Activated naive CD4-positive, alpha-beta T cell treated with anti-CD3 and anti-CD28 coated beads, Interleukin-2, amount 50 U/mL, for 72 hours (primary cell): ENCODE results near the gene SS18L1. TPM values are rescaled to one million over a fixed set of nuclear protein-coding genes. Genes with fewer than 3 reads are reported as not detected.

Source experiments
- ATAC-seq, 2 donors: fragments of 150-1000 bp; cut with Tn5 transposase; 2 replicates each; pipeline ENCODE4 v1.10.0; 2021; ENCODE audit warnings: mild to moderate bottlenecking in 2 of 2, moderate library complexity in 2 of 2
- DNase-seq, 2 donors: peaks; one replicate each; pipeline ENCODE4 v3.0.0; 2021 to 2022; ENCODE audit warnings: low spot score in 2 of 2
- H3K27ac Mint-ChIP-seq, 2 donors: one replicate each; pipeline ENCODE4 v1.8.0; 2022; ENCODE audit warnings: mild to moderate bottlenecking in 2 of 2, mixed read lengths in 2 of 2
- H3K36me3 Mint-ChIP-seq, 2 donors: one replicate each; pipeline ENCODE4 v1.8.0; 2022; ENCODE audit warnings: mixed read lengths in 2 of 2
- H3K9me3 Mint-ChIP-seq, 2 donors: one replicate each; pipeline ENCODE4 v1.8.0; 2022; ENCODE audit warnings: mixed read lengths in 2 of 2
- total RNA-seq, 2 donors: library from RNA; stranded (reverse); gene quantifications; one replicate each; pipeline ENCODE4 v1.2.3, GENCODE V29; 2022

Gene SS18L1
- total RNA-seq, 2 donors from 2014 or later: 21.7 to 52.4 TPM

GRCh38 chr20:62170536-62170935 lies 27.0 kb downstream of the SS18L1 start:
- no peaks in the 10 kb centered on the region for H3K9me3 Mint-ChIP-seq
- ATAC-seq (no peak), DNase-seq (no peak)
- H3K27ac Mint-ChIP-seq: no peak overlapping the region
- no peaks in the 10 kb centered on the region for H3K36me3 Mint-ChIP-seq

GRCh38 chr20:62171245-62171644 lies 27.7 kb downstream of the SS18L1 start:
- Mint-ChIP-seq H3K36me3 (no peaks in the 10 kb centered on the region), H3K9me3 (no peaks in the 10 kb centered on the region), H3K27ac (no peak overlapping the region)
- no peak for ATAC-seq
- no peak for DNase-seq

- no peaks in the 10 kb centered on the region for H3K9me3 Mint-ChIP-seq
- DNase-seq (no peak), ATAC-seq (no peak)
- H3K27ac Mint-ChIP-seq: no peak overlapping the region
- H3K36me3 Mint-ChIP-seq: no peaks in the 10 kb centered on the region
Observed at GRCh38 chr20:62172666-62173065, 29.1 kb downstream of the SS18L1 start.

GRCh38 chr20:62174021-62174804 lies 30.6 kb downstream of the SS18L1 start:
- no peak for ATAC-seq
- no peaks in the 10 kb centered on the region for H3K9me3 Mint-ChIP-seq

GRCh38 chr20:62174870-62175624 lies 31.5 kb downstream of the SS18L1 start:
- no peak for ATAC-seq
- H3K27ac Mint-ChIP-seq: peak overlapping the region; percentile 9 to 26
- no peaks in the 10 kb centered on the region for H3K36me3 Mint-ChIP-seq
- H3K9me3 Mint-ChIP-seq: no peaks in the 10 kb centered on the region
- DNase-seq: no peak

More at GRCh38 chr20:62174021-62174804, 30.6 kb downstream of the SS18L1 start:
- Mint-ChIP-seq H3K27ac (no peak overlapping the region), H3K36me3 (no peaks in the 10 kb centered on the region)
- DNase-seq: no peak

GRCh38 chr20:62175711-62176110 lies 32.1 kb downstream of the SS18L1 start:
- DNase-seq (no peak), ATAC-seq (no peak)
- Mint-ChIP-seq H3K36me3 (no peaks in the 10 kb centered on the region), H3K27ac (peak overlapping the region in 1 of 2 donors; percentile 9), H3K9me3 (no peaks in the 10 kb centered on the region)

- Mint-ChIP-seq H3K9me3 (no peaks in the 10 kb centered on the region), H3K27ac (peak overlapping the region in 1 of 2 donors; percentile 46), H3K36me3 (peaks cover 0 to 3% of the 10 kb centered on the region in 2 donors)
- DNase-seq: no peak
- ATAC-seq: no peak
Observed at GRCh38 chr20:62176866-62177265, 33.3 kb downstream of the SS18L1 start.

- no peak for DNase-seq
- Mint-ChIP-seq H3K27ac (peak overlapping the region in 1 of 2 donors; percentile 46), H3K36me3 (peaks cover 0 to 7% of the 10 kb centered on the region in 2 donors), H3K9me3 (no peaks in the 10 kb centered on the region)
- no peak for ATAC-seq
Observed at GRCh38 chr20:62177307-62177706, 33.7 kb downstream of the SS18L1 start.

GRCh38 chr20:62178316-62179161 lies 35.0 kb downstream of the SS18L1 start:
- H3K36me3 Mint-ChIP-seq: peaks cover 0 to 8% of the 10 kb centered on the region in 2 donors
- ATAC-seq (no peak), DNase-seq (no peak)
- H3K27ac Mint-ChIP-seq: no peak overlapping the region
- H3K9me3 Mint-ChIP-seq: no peaks in the 10 kb centered on the region

- Mint-ChIP-seq H3K9me3 (no peaks in the 10 kb centered on the region), H3K27ac (no peak overlapping the region)
- no peak for ATAC-seq
Observed at GRCh38 chr20:62179162-62179504, 35.6 kb downstream of the SS18L1 start.

GRCh38 chr20:62181808-62182207 lies 38.2 kb downstream of the SS18L1 start:
- no peak for DNase-seq
- ATAC-seq: no peak
- H3K27ac Mint-ChIP-seq: peak overlapping the region; percentile 90 to 91
- peaks cover 0 to 8% of the 10 kb centered on the region in 2 donors for H3K36me3 Mint-ChIP-seq
- H3K9me3 Mint-ChIP-seq: no peaks in the 10 kb centered on the region

More at GRCh38 chr20:62179162-62179504, 35.6 kb downstream of the SS18L1 start:
- no peak for DNase-seq
- peaks cover 0 to 8% of the 10 kb centered on the region in 2 donors for H3K36me3 Mint-ChIP-seq

- peak within 1 kb of the TSS; percentile 90 to 93 for H3K27ac Mint-ChIP-seq
- H3K36me3 Mint-ChIP-seq: peaks cover 0 to 8% of the 10 kb centered on the region in 2 donors
- ATAC-seq (peak; percentile 98 to 99), DNase-seq (peak; percentile 92 to 94)
- H3K9me3 Mint-ChIP-seq: no peaks in the 10 kb centered on the region
Observed at GRCh38 chr20:62182469-62183425, 39.2 kb downstream of the SS18L1 start, which contains the start of gene MTG2. Gene MTG2, plus strand, starts transcription at chr20:62183028. Its CDS starts 10,393 bp downstream, at chr20:62193421.

GRCh38 chr20:62183426-62184142 lies 40.0 kb downstream of the SS18L1 start:
- no peak for DNase-seq
- H3K27ac Mint-ChIP-seq: peak overlapping the region; percentile 90 to 92

GRCh38 chr20:62186096-62186426 lies 42.5 kb downstream of the SS18L1 start:
- H3K36me3 Mint-ChIP-seq: peaks cover 5 to 8% of the 10 kb centered on the region in 2 donors
- no peak overlapping the region for H3K27ac Mint-ChIP-seq
- no peaks in the 10 kb centered on the region for H3K9me3 Mint-ChIP-seq
- DNase-seq (no peak), ATAC-seq (no peak)

More at GRCh38 chr20:62183426-62184142, 40.0 kb downstream of the SS18L1 start:
- ATAC-seq: no peak
- Mint-ChIP-seq H3K36me3 (peaks cover 0 to 8% of the 10 kb centered on the region in 2 donors), H3K9me3 (no peaks in the 10 kb centered on the region)
